Measurements from ENCODE around the gene ST6GALNAC5. TPM values are rescaled to one million over a fixed set of nuclear protein-coding genes. Genes with fewer than 3 reads are reported as not detected.

Gene ST6GALNAC5
- total and polyA plus RNA-seq, 2 experiments from 2014 or later, result 4.1 to 19.2 TPM

GRCh38 chr1:77026640-77027039, 159.4 kb downstream of the ST6GALNAC5 start:
- ATAC-seq, result no peak
- TF ChIP-seq STAT1 (IDR thresholded peaks at IDR 0.05; ENCODE audit: unreplicated experiment) (no peak), EZH2 (IDR thresholded peaks at IDR 0.05; ENCODE audit: low read depth, unreplicated experiment) (no peak), ZNF331 (CRISPR knock-in tag; IDR thresholded peaks at IDR 0.05; ENCODE audit: low read depth) (no peak), NANOG (IDR thresholded peaks at IDR 0.05; ENCODE audit: borderline replicate concordance) (no peak), ZNF114 (CRISPR knock-in tag; IDR thresholded peaks at IDR 0.05) (no peak), JUNB (IDR thresholded peaks at IDR 0.05; ENCODE audit: unreplicated experiment) (no peak), ETS1 (IDR thresholded peaks at IDR 0.05) (no peak), CREB1 (CRISPR knock-in tag; IDR thresholded peaks at IDR 0.05; ENCODE audit: low read depth) (no peak), ZNF462 (CRISPR knock-in tag; IDR thresholded peaks at IDR 0.05) (no peak)
- TF ChIP-seq, protein P1, sequence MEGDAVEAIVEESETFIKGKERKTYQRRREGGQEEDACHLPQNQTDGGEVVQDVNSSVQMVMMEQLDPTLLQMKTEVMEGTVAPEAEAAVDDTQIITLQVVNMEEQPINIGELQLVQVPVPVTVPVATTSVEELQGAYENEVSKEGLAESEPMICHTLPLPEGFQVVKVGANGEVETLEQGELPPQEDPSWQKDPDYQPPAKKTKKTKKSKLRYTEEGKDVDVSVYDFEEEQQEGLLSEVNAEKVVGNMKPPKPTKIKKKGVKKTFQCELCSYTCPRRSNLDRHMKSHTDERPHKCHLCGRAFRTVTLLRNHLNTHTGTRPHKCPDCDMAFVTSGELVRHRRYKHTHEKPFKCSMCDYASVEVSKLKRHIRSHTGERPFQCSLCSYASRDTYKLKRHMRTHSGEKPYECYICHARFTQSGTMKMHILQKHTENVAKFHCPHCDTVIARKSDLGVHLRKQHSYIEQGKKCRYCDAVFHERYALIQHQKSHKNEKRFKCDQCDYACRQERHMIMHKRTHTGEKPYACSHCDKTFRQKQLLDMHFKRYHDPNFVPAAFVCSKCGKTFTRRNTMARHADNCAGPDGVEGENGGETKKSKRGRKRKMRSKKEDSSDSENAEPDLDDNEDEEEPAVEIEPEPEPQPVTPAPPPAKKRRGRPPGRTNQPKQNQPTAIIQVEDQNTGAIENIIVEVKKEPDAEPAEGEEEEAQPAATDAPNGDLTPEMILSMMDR (conservative IDR thresholded peaks at IDR 0.05; ENCODE audit: low read depth in 2 of 2), result no peak
- TF ChIP-seq, protein P2, sequence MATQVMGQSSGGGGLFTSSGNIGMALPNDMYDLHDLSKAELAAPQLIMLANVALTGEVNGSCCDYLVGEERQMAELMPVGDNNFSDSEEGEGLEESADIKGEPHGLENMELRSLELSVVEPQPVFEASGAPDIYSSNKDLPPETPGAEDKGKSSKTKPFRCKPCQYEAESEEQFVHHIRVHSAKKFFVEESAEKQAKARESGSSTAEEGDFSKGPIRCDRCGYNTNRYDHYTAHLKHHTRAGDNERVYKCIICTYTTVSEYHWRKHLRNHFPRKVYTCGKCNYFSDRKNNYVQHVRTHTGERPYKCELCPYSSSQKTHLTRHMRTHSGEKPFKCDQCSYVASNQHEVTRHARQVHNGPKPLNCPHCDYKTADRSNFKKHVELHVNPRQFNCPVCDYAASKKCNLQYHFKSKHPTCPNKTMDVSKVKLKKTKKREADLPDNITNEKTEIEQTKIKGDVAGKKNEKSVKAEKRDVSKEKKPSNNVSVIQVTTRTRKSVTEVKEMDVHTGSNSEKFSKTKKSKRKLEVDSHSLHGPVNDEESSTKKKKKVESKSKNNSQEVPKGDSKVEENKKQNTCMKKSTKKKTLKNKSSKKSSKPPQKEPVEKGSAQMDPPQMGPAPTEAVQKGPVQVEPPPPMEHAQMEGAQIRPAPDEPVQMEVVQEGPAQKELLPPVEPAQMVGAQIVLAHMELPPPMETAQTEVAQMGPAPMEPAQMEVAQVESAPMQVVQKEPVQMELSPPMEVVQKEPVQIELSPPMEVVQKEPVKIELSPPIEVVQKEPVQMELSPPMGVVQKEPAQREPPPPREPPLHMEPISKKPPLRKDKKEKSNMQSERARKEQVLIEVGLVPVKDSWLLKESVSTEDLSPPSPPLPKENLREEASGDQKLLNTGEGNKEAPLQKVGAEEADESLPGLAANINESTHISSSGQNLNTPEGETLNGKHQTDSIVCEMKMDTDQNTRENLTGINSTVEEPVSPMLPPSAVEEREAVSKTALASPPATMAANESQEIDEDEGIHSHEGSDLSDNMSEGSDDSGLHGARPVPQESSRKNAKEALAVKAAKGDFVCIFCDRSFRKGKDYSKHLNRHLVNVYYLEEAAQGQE (IDR thresholded peaks at IDR 0.05; ENCODE audit: unreplicated experiment), result no peak
- Histone ChIP-seq H3K27me3 (ENCODE audit: insufficient read depth) (no peaks in the 10 kb centered on the region), H2AFZ (no peak overlapping the region), H3K9me2 (ENCODE audit: insufficient read depth) (peaks cover 9% of the 10 kb centered on the region; the same call in 1 of the 2 replicates), H3K27ac (ENCODE audit: low read depth) (no peak overlapping the region), H4K20me1 (replicated peaks; ENCODE audit: insufficient read depth) (no peaks in the 10 kb centered on the region), H3K4me2 (no peak overlapping the region), H3K79me2 (replicated peaks; ENCODE audit: insufficient read depth) (no peaks in the 10 kb centered on the region), H3K36me3 (ENCODE audit: insufficient read depth) (no peaks in the 10 kb centered on the region), H3K4me3 (no peak overlapping the region), H3K4me1 (ENCODE audit: insufficient read depth) (no peaks in the 10 kb centered on the region), H3F3A (replicated peaks; ENCODE audit: low read depth) (no peaks in the 10 kb centered on the region)
- H3K4me1 Mint-ChIP-seq, result peaks cover 16% of the 10 kb centered on the region
- no peak overlapping the region for H3K4me3 Mint-ChIP-seq
- H3K27ac Mint-ChIP-seq, result no peak overlapping the region
- no peaks in the 10 kb centered on the region for H3K36me3 Mint-ChIP-seq (ENCODE audit: low read depth)
- no peaks in the 10 kb centered on the region; the same call in 1 of the 3 replicates for H3K9me3 Mint-ChIP-seq
- H3K27me3 Mint-ChIP-seq (ENCODE audit: insufficient read depth, low read depth, poor library complexity), result peaks cover 2% of the 10 kb centered on the region
- DNase-seq (ENCODE audit: low spot score), result no peak
